HL-60 (cell line): Measurements from ENCODE around the gene MAPT.

Experiments
- POLR2AphosphoS5 ChIP-seq: IDR thresholded peaks from 2 replicates; pipeline ENCODE4 v1.6.1; 2012; ENCODE audit warnings: low read depth
- SPI1 ChIP-seq: IDR thresholded peaks from 2 replicates; pipeline ENCODE4 v1.6.1; 2012; ENCODE audit warnings: low read depth, mild to moderate bottlenecking, borderline replicate concordance
- TF ChIP-seq, protein P1 (sequence below): IDR thresholded peaks from one replicate; pipeline ENCODE4 v1.5.1; 2011; ENCODE audit warnings: low read length, control low read depth, inconsistent platforms; ENCODE audit not compliant: insufficient read depth
- TF ChIP-seq, protein P2 (sequence below): IDR thresholded peaks from 2 replicates; pipeline ENCODE4 v1.6.1; 2012; ENCODE audit warnings: low read depth; ENCODE audit not compliant: insufficient replicate concordance

DNA sequence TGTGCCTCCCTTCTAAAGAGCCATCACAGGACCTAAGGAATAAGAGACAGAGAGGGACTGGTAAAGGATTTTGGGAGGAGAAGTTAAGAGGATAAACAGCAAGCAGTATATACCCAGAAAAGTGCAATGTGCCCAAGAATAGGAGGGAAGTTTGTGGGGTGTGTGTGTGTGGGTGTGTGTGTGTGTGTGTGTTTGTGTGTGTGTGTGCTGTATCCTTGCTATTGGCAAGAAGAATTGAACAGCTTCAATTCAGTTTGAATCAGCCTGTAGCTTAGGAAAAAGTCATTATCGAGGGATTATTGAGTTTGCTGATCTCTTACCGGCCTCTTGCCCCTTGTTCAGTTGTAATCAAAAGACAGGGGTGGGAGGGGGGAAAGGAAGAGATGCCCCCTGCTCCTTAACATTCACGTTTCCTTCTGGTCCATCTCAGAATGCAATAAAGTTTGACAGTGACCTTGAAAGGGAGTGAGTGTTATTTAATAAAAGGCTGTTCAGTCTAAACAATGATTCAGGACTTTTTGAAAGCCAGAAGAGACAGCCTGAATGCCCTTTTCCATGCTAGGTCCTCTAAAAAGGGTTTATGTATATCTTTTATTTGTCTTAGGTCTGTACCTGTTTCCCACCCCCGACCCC is 23.9 kb upstream of the MAPT start:
- TF ChIP-seq, protein P1, sequence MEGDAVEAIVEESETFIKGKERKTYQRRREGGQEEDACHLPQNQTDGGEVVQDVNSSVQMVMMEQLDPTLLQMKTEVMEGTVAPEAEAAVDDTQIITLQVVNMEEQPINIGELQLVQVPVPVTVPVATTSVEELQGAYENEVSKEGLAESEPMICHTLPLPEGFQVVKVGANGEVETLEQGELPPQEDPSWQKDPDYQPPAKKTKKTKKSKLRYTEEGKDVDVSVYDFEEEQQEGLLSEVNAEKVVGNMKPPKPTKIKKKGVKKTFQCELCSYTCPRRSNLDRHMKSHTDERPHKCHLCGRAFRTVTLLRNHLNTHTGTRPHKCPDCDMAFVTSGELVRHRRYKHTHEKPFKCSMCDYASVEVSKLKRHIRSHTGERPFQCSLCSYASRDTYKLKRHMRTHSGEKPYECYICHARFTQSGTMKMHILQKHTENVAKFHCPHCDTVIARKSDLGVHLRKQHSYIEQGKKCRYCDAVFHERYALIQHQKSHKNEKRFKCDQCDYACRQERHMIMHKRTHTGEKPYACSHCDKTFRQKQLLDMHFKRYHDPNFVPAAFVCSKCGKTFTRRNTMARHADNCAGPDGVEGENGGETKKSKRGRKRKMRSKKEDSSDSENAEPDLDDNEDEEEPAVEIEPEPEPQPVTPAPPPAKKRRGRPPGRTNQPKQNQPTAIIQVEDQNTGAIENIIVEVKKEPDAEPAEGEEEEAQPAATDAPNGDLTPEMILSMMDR, result no peak
- TF ChIP-seq POLR2AphosphoS5, result no peak
- no peak for TF ChIP-seq SPI1
- TF ChIP-seq, protein P2, sequence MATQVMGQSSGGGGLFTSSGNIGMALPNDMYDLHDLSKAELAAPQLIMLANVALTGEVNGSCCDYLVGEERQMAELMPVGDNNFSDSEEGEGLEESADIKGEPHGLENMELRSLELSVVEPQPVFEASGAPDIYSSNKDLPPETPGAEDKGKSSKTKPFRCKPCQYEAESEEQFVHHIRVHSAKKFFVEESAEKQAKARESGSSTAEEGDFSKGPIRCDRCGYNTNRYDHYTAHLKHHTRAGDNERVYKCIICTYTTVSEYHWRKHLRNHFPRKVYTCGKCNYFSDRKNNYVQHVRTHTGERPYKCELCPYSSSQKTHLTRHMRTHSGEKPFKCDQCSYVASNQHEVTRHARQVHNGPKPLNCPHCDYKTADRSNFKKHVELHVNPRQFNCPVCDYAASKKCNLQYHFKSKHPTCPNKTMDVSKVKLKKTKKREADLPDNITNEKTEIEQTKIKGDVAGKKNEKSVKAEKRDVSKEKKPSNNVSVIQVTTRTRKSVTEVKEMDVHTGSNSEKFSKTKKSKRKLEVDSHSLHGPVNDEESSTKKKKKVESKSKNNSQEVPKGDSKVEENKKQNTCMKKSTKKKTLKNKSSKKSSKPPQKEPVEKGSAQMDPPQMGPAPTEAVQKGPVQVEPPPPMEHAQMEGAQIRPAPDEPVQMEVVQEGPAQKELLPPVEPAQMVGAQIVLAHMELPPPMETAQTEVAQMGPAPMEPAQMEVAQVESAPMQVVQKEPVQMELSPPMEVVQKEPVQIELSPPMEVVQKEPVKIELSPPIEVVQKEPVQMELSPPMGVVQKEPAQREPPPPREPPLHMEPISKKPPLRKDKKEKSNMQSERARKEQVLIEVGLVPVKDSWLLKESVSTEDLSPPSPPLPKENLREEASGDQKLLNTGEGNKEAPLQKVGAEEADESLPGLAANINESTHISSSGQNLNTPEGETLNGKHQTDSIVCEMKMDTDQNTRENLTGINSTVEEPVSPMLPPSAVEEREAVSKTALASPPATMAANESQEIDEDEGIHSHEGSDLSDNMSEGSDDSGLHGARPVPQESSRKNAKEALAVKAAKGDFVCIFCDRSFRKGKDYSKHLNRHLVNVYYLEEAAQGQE, result no peak
